Adrenal gland (tissue), 5 donors: ENCODE data around the gene SIL1.

ENCODE experiments used
- POLR2A ChIP-seq, 2 donors: fragments of 450-650 bp; IDR thresholded peaks; one replicate each; pipeline ENCODE4 v1.6.1; 2017; ENCODE audit warnings: antibody characterized with exemption in 2 of 2, mild to moderate bottlenecking in 2 of 2, moderate library complexity in 1 of 2
- TF ChIP-seq, protein P1 (sequence below), 6 experiments: fragments of 450-650 bp in 4 of 6; fragments of 200-600 bp in 2 of 6; sonication (generic) in 1 of 6; IDR thresholded peaks; 1 replicate in 5 of 6; 2 replicates in 1 of 6; pipeline versions ENCODE4 v1.5.1 to v1.8.0; 2016 to 2021; ENCODE audit warnings: antibody characterized with exemption in 6 of 6, mild to moderate bottlenecking in 2 of 6, moderate library complexity in 1 of 6
- donor health status: DM: no; HTN: no; CAD: no.

DNA sequence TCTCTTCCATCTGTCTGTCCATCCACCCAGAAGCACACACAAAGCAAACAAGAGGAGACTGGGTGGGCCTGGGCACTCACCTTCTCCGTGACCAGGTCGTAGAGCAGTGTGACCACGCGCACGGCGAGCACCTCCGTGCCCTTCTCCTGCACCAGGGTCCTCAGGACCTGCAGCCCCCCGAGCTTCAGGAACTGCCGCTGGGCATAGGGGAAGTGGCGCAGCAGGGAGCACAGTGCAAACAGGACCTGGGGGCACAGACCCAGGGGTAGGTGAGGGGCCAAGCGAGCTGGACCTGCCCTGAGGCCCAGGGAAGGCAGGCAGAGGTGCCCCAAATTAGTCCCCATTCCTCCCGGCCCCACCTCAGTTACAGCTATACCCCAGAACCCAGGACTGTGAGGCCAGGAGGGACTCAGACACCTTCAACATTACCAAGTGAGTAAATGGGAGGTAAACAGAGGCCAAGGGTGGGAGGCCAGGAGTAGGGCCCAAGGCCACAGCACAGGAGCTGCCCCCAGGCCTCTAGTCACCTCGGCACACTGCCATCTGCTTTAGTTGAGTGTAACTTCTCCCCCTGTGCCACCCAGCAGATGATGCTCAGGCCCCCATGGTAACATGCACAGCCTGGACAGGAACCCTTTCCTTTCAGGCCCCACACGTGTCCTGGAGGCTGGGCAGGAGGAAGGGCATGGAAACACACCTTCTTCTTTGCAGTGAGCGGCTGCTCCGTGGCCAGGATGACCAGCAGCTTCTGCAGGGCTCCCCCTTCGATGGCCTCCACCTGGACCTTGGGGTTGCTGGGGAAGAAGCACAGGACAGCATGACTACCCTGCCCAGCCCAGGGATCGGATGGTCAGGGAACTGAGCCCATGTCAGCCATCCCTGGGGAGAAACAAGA, 246.8 kb downstream of the SIL1 start:
- TF ChIP-seq, protein P1, sequence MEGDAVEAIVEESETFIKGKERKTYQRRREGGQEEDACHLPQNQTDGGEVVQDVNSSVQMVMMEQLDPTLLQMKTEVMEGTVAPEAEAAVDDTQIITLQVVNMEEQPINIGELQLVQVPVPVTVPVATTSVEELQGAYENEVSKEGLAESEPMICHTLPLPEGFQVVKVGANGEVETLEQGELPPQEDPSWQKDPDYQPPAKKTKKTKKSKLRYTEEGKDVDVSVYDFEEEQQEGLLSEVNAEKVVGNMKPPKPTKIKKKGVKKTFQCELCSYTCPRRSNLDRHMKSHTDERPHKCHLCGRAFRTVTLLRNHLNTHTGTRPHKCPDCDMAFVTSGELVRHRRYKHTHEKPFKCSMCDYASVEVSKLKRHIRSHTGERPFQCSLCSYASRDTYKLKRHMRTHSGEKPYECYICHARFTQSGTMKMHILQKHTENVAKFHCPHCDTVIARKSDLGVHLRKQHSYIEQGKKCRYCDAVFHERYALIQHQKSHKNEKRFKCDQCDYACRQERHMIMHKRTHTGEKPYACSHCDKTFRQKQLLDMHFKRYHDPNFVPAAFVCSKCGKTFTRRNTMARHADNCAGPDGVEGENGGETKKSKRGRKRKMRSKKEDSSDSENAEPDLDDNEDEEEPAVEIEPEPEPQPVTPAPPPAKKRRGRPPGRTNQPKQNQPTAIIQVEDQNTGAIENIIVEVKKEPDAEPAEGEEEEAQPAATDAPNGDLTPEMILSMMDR (IDR thresholded peaks at IDR 0.05) = no peak
- no peak for TF ChIP-seq POLR2A (IDR thresholded peaks at IDR 0.05)
